SKM-1 treated with dmso at 0.1 percent for 144 hours (cell line): ENCODE data around the gene CALU.

ENCODE experiments used
- DNase-seq: peaks from one replicate; lab custom pipeline; 2025; ENCODE audit not compliant: unreplicated experiment; lab: John Stamatoyannopoulos, UW

Gene CALU

DNA sequence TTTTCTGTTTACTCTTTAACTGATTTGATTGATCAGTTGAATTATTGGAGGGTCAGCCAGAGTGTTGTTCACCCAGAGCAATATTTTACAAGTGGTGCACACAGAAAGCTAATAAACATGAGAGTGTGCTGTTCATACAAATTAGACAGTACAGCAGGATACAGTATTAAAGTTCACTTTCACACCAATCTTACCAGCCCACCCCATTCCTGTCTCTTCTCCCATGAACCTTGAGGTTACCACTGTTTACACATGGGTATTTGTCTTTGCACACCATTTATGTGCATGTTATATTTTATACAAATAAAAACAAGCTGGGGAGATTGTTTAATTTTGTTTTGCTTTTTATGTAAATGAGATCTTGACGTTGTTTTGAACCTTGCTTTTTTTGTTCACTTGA is 6.5 kb downstream of the CALU start:
- no peak for DNase-seq

GRCh38 chr7:128747327-128748079 is 8.3 kb downstream of the CALU start:
- DNase-seq = no peak

GRCh38 chr7:128752251-128752650 is 13.1 kb downstream of the CALU start:
- no peak for DNase-seq

DNA sequence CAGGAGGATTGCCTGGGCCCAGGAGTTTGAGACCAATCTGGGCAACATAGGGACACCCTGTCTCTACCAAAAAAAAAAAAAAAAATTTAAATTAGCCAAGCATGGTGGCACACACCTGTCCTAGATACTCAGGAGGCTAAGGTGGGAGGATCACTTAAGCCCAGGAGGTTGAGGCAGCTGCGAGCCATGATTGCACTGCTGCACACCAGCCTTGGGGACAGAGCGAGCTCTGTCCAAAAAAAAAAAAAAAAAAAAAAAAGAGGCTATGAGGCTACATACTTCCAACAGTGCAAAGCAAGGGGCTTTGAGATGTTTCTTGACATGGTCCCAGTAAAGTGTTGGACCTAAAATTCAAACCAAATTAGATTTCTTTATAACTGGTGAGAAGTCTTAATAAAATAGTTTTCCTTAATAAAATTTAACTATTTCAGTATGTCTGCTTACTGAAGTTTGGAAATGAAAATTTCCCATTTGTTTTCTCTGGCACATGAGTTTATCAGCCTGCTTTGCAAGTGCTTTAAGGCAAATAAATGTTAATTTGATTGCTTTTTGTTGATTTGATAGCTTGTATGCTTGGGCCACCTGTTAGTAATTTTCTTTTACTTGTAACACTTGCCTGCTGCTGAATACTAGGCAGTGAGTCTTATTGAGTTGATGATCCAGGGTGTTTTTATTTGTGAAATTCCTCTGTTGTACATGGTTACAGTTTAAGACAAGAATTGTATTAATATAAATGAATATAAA is 16.1 kb downstream of the CALU start:
- DNase-seq = no peak

DNA sequence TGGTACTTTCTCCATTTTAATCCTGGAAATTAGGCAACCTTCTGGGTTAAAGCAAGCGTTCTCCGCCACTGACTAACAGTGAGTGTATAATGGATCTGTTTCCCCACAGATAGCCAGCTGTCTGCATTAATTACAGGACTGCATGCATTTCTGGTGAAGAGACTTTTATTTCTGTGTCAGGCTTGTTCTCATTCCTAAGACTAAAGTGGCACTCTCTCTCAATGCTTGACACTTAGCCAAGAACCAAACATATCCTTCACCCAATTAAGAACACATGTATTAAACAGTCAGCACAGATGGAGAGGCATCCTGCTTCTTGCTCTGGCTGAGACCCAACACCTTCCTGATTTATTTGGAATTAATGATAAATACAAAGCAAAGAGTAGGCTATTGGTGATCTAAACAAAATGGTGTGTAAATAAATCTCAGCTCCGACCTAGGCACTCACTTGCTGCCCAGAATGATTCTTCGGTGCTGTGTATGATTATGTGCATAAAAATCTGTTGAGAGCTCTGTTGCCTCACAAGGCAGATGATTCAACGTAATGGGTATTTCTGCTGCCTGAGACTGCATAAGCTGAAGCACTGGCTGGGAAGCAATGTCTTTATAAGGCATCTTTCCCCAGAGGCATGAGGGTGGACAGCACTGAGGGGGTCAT is 16.8 kb downstream of the CALU start:
- DNase-seq = no peak

DNA sequence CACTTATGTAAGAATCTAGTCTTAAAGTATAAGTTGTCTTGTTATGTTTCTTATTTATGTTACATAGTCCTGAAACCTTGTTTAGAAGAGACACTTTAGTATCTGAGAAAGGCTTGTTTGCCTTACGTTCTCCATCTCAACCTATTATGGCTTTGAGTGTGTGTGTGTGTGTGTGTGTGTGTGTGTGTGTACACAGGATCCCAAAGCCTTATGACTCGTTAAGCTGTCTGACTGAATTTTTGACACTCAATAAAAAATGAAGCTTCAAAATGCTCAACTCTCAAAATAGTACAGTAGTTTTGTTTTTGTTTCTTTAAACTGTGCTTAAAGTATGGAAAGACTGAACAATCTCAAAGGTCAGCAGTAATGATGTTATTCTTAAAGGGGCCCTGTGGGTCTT is 18.0 kb downstream of the CALU start:
- DNase-seq = no peak

DNA sequence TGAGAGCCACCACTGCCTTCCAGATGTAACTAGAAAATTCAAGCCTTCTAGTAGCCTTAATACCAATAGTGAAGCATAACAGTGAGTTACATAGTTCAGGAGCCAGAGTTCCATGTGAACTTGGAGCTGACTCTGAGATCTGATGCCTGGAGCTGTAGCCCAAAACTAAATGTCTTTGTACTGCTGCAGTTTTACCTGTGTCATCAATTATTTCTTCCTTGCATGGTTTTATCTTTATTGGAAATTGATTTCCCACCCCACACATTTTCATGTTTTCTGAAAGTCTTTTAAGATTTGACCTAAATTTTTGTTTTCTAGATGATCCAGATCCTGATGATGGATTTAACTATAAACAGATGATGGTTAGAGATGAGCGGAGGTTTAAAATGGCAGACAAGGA is 19.4 kb downstream of the CALU start:
- no peak for DNase-seq

DNA sequence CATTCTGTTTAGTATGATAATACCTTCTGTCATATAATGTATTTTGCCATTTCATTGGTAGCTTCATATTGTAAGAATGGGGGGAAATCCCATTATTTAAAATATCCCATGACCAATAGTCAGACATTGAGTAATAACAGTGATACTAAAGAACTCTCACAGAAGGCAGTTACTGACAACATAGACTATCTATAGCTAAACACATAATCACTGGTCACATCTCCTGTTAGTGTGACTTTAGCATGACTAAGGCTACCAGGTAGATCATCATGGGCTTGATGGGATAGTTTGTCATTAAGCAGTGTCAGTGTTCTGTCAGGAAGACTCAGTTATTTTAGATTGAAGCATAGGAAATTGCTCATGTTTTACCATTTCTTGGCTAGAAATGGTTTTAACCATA is 20.1 kb downstream of the CALU start:
- DNase-seq = no peak

GRCh38 chr7:128763541-128763940 is 24.4 kb downstream of the CALU start:
- DNase-seq = no peak

DNA sequence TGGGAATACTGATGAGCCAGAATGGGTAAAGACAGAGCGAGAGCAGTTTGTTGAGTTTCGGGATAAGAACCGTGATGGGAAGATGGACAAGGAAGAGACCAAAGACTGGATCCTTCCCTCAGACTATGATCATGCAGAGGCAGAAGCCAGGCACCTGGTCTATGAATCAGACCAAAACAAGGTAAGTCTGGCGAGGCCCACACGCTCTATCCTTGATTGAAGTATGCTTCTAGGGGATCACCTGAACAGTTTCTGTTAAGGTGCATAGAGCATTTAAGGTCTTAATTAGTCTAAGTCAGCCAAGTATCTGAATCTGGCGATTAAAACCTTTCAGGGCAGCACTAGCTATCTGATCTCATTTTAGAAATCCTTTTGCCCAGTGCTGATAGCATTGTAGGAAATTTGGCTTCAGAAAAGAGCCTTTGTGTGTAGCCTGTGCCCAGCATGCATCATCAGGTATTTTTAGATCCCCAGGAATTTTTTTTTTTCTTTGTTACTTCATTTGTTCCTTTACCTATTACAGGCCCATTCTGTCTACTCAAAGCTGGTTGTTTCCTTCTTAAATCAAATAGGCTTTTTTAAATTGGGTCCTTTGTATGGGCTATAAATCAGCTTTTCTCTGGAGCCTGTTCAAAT is 28.4 kb downstream of the CALU start:
- DNase-seq = no peak

DNA sequence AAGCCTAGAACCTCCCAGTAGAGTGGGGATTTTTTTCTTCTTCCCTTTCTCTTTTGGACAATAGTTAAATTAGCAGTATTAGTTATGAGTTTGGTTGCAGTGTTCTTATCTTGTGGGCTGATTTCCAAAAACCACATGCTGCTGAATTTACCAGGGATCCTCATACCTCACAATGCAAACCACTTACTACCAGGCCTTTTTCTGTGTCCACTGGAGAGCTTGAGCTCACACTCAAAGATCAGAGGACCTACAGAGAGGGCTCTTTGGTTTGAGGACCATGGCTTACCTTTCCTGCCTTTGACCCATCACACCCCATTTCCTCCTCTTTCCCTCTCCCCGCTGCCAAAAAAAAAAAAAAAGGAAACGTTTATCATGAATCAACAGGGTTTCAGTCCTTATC is 31.1 kb downstream of the CALU start:
- no peak for DNase-seq

- DNase-seq = no peak
Observed at GRCh38 chr7:128773604-128774003, 34.4 kb downstream of the CALU start.

DNA sequence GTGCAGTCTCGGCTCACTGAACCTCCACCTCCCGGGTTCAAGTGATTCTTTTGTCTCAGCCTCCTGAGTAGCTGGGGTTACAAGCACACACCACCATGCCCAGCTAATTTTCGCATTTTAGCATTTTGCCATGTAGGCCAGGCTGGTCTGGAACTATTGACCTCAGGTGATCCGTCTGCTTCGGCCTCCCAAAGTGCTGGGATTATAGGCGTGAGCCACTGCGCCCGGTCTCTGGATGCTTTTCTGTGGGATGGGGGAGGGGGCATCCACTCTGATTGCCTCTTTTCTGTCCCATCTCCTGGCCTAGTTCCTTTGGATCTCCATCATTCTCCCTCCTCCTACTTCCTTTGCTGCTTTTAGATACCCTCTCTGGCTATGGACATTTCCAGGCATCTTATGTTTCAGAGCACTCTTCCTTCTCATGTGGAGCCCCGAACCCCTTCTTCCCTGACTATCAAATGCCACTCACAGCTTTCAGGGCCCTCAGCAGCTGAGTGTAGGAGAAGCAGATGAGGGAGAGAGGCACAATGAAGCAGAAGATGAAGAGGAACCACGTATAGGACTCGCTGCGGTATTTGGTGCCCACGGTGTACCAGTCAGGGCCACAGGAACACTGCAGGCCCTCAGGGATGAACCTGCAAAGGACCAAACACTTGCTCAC is 35.0 kb downstream of the CALU start:
- no peak for DNase-seq

GRCh38 chr7:128774921-128775320 is 35.8 kb downstream of the CALU start:
- no peak for DNase-seq

DNA sequence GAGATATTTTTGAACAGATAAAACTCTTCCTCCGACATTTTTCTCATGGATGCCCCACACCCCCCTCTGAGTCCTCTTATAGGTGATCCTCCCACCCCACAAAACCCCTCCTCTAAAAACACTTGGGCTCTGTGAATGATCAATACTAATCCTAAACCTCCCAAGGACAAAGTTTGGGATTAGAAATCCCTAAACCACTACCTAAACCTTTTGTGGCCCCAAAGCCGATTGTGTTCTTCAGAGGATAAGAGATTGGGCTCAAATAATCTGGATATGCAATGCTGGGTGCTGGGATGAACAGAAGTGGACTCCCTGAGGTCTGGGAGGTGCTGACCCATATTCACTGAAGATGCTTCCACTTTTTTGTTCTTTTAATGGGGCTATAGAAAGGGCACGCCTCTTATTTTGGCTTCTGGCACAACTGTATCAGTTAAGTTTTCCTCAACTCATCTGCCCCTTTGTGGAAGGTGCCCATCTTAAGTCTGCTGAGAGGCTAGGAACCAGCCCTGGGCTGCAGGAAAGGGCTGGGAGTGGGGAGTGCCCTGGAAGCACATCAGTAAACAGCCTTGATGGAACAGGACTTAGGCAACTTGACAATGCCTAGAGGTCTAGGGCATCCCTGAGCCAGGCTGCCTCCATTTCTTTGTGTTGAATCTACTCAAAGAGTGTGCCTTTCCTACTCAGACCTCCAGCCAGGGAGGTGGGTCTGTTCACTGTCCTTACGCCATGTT is 36.8 kb downstream of the CALU start, which contains the start of gene OPN1SW:
Gene OPN1SW (minus strand): TSS at position 51 of the 731 bp plus-strand sequence. CDS start 13 bp downstream, at position 38.
- no peak for DNase-seq

DNA sequence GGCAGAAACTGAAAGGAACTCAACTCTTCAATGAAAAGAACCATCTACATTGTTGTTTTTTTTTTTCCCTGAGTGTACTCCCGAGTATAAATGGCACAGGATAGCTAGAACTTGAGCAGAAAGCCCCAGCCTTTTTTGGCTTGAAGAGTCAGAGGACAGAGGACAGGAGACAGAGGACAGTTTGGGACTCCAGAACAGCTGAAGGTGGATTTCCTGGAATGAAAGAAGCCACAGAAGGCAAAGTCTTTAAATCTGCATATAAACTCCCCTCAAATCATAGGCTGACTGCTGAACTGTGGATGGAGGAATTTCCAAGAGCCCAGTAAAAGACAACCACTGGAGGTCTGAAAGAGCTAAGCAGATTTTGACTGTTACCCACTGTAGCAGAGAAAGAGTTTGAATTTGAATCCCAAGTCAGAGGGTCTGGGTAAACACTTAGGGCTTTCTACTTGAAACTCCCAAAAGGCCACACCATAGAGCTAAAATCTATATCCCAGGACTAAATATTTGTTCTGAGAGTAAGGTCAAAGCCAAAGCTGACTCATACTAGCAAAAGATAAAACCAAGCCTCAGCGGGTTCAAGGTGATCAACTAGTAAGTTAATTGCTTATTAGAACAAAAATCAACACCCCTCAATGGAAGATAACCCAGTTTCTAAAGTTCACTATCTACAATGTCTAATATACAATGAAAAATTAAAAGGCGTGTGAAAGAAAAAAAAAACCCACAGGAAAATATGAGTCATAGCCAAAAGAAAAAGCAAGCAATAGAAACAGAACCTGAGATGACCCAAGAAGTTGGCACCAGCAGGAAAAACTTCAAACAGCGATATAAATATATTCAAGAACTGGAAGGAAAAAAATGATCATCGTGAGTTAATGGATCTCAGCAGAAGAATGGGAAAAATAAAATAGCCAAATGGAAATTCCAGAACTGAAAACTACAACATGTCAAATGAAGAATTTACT is 38.3 kb downstream of the CALU start:
- no peak for DNase-seq

- no peak for DNase-seq
Observed at GRCh38 chr7:128778946-128779345, 39.8 kb downstream of the CALU start.

DNA sequence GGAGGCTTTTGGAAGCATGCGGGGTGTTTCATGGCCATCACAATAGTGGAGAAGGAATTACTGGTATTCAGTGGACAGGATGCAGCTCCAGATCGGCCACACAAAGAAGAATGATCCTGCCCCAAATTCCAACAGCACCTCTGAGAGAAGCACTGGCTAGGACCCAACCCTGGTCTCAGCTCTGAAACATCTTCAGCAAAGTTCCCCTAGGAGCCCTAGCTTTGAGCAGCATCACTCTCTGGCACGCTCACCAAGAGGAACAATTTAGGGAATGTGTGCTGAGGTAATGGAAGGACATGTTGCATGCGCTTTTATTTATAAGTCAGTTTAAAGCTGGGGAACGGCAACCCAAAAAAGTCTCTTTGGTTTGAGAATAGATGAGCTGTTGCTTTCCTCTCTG is 42.0 kb downstream of the CALU start:
- no peak for DNase-seq

GRCh38 chr7:128781851-128782250 is 42.7 kb downstream of the CALU start:
- DNase-seq = no peak
